Activated CD4-positive, alpha-beta T cell treated with anti-CD3 and anti-CD28 coated beads for 36 hours (primary cell): ENCODE data around the gene MT1A. TPM values are rescaled to one million over a fixed set of nuclear protein-coding genes. Genes with fewer than 3 reads are reported as not detected.

Experiments
- ATAC-seq: fragments of 200-7000 bp; cut with Tn5 transposase; one replicate; pipeline ENCODE4 v1.10.0; 2021; ENCODE audit warnings: mild to moderate bottlenecking, moderate library complexity
- CTCF ChIA-PET: fragments of 350-600 bp; sonication (Branson Sonifier 250); formaldehyde crosslinking; loops from one replicate; lab custom pipeline; 2021; ENCODE audit warnings: antibody characterized with exemption; lab: Charles Lee
- POLR2A ChIA-PET: fragments of 350-600 bp; sonication (Branson Sonifier 250); formaldehyde crosslinking; loops from one replicate; lab custom pipeline; 2021; ENCODE audit warnings: antibody characterized with exemption, inconsistent platforms; lab: Charles Lee
- DNase-seq: peaks from one replicate; pipeline ENCODE4 v3.0.0-alpha.2; 2020
- H3K27ac Mint-ChIP-seq: one replicate; pipeline ENCODE4 v1.8.0; 2021; ENCODE audit warnings: mixed read lengths
- H3K27me3 Mint-ChIP-seq: one replicate; pipeline ENCODE4 v1.8.0; 2021; ENCODE audit warnings: mixed read lengths
- H3K36me3 Mint-ChIP-seq: one replicate; pipeline ENCODE4 v1.8.0; 2021; ENCODE audit warnings: low read depth, mixed read lengths
- H3K4me1 Mint-ChIP-seq: one replicate; pipeline ENCODE4 v1.8.0; 2021; ENCODE audit warnings: mixed read lengths
- H3K4me3 Mint-ChIP-seq: one replicate; pipeline ENCODE4 v1.8.0; 2021; ENCODE audit warnings: mild to moderate bottlenecking, moderate library complexity, mixed read lengths
- H3K9me3 Mint-ChIP-seq: one replicate; pipeline ENCODE4 v1.8.0; 2021; ENCODE audit warnings: low read depth, mixed read lengths
- intact Hi-C, 2 experiments: fragments of 100-400 bp; cut with DNase I in 1 of 2; cut with micrococcal nuclease in 1 of 2; formaldehyde crosslinking; loops; one replicate each; pipeline versions ENCODE4 v1.14.2 to v1.15.1; 2022 to 2024; cut with DNase I, micrococcal nuclease
- total RNA-seq, 2 experiments: library from RNA; stranded (reverse); gene quantifications; one replicate each; pipeline ENCODE4 v1.2.3, GENCODE V29; 2021

Gene MT1A
- total RNA-seq, 2 experiments from 2014 or later, result 0.74 to 1.1 TPM

DNA sequence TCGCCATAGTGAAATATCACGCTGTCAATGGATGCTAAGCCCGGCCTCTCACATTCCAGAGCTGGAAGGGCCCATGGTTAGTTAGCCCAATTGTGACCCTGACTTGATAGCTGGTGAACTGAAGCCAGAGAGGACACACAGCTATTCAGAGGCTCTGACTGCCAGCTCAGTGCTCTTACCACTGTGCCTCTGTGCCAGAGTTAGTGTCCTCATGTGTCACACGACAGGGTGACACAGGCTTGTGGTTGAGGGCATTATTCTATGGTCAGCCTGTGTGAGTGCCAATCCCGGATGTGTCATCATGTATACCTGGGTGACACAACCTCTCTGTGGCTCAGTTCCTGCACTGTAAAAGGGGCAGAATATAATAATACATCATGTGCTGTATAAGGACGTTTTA lies 41.4 kb downstream of the MT1A start:
- Mint-ChIP-seq H3K4me3 (no peak overlapping the region), H3K4me1 (peaks cover 31% of the 10 kb centered on the region), H3K36me3 (peaks cover 8% of the 10 kb centered on the region), H3K9me3 (no peaks in the 10 kb centered on the region), H3K27ac (no peak overlapping the region), H3K27me3 (peaks cover 7% of the 10 kb centered on the region)
- peak; percentile 47 for DNase-seq
- POLR2A ChIA-PET, result no interaction called here
- CTCF ChIA-PET, result interaction anchor here (0.9 to 1.6 kb wide), 2 partner anchors 11 to 29 kb away, joined by 3 to 5 read pairs; no protein-coding TSS in a partner anchor
- intact Hi-C loops, result loop anchor here in 1 of 2 experiments (5.0 kb wide), 2 partner anchors 103 to 323 kb away; no protein-coding TSS in a partner anchor
- ATAC-seq, result peak; percentile 31

DNA sequence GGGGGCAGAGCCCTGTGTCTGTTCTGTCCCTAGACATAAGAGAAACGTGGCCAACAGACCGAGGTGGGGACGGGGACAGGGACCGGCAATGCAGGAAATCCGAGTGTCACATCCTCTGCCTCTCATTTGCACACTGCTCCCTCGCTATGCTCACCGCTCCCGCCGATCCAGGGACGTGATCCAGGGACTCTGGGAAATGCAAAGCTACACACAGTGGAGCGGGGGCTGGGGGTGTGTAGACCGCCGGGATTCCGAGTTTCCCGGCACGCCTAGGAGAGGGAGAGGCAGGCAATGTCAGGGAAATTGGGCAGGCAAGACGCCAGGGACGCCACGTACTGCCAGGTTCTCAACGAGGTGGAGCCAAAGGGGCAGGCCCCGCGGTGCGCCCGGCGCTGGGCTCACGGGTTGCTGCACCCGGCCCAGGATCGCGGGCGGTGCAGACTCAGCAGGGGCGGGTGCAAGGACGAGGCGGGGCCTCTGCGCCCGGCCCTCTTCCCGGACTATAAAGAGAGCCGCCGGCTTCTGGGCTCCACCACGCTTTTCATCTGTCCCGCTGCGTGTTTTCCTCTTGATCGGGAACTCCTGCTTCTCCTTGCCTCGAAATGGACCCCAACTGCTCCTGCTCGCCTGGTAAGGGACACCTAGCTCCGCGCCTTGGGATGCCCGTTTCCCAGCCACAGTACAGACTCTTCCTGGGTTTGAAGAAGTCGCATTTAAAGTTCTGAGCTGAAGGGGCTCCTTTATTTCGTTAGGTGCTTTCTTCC lies 43.7 kb downstream of the MT1A start, which contains the start of gene MT1X:
Gene MT1X (plus strand): TSS at position 532 of the 764 bp plus-strand sequence. CDS start 71 bp downstream, at position 603.
- Mint-ChIP-seq H3K27me3 (no peaks in the 10 kb centered on the region), H3K36me3 (peaks cover 17% of the 10 kb centered on the region), H3K4me3 (peak within 1 kb of the TSS; percentile 89), H3K4me1 (peaks cover 22% of the 10 kb centered on the region), H3K27ac (peak within 1 kb of the TSS; percentile 97), H3K9me3 (no peaks in the 10 kb centered on the region)
- DNase-seq (peak; percentile 96), ATAC-seq (peak; percentile 96)
- intact Hi-C loops, result loop anchor here (1.0 to 5.0 kb wide), 13 partner anchors 13 to 325 kb away; partner anchors contain the start of genes MT1F (in 2 of the 2), MT1G (in 2 of the 2), MT2A (in 2 of the 2) and BBS2 (in 1 of the 2)
- CTCF ChIA-PET, result interaction anchor here (1.5 to 3.8 kb wide), 4 partner anchors 8 to 76 kb away, joined by 4 to 28 read pairs (median 8); no protein-coding TSS in a partner anchor
- POLR2A ChIA-PET, result interaction anchor here (1.0 to 1.5 kb wide), 6 partner anchors 12 to 74 kb away, joined by 3 to 10 read pairs (median 6); partner anchors contain the start of genes MT1E, MT1F, MT1H and MT2A

- no peaks in the 10 kb centered on the region for H3K9me3 Mint-ChIP-seq
- H3K4me3 Mint-ChIP-seq, result peak overlapping the region; percentile 89
- DNase-seq (peak; percentile 24), ATAC-seq (no peak)
- H3K27ac Mint-ChIP-seq, result peak overlapping the region; percentile 85
- ChIA-PET POLR2A (interaction anchor here (0.6 to 1.5 kb wide), 7 partner anchors 10 to 74 kb away, joined by 3 to 10 read pairs (median 4); partner anchors contain the start of genes MT1E, MT1F and MT2A), CTCF (interaction anchor here (0.7 to 3.8 kb wide), 6 partner anchors 9 to 282 kb away, joined by 3 to 28 read pairs (median 6); no protein-coding TSS in a partner anchor)
- H3K36me3 Mint-ChIP-seq, result peaks cover 17% of the 10 kb centered on the region
- peaks cover 22% of the 10 kb centered on the region for H3K4me1 Mint-ChIP-seq
- no peaks in the 10 kb centered on the region for H3K27me3 Mint-ChIP-seq
- intact Hi-C loops, result loop anchor here (1.0 to 5.0 kb wide), 13 partner anchors 14 to 326 kb away; partner anchors contain the start of genes MT1F (in 2 of the 2), MT1G (in 2 of the 2), MT2A (in 2 of the 2) and BBS2 (in 1 of the 2)
These were observed 44.4 kb downstream of the MT1A start for GRCh38 chr16:56682703-56683397.

DNA sequence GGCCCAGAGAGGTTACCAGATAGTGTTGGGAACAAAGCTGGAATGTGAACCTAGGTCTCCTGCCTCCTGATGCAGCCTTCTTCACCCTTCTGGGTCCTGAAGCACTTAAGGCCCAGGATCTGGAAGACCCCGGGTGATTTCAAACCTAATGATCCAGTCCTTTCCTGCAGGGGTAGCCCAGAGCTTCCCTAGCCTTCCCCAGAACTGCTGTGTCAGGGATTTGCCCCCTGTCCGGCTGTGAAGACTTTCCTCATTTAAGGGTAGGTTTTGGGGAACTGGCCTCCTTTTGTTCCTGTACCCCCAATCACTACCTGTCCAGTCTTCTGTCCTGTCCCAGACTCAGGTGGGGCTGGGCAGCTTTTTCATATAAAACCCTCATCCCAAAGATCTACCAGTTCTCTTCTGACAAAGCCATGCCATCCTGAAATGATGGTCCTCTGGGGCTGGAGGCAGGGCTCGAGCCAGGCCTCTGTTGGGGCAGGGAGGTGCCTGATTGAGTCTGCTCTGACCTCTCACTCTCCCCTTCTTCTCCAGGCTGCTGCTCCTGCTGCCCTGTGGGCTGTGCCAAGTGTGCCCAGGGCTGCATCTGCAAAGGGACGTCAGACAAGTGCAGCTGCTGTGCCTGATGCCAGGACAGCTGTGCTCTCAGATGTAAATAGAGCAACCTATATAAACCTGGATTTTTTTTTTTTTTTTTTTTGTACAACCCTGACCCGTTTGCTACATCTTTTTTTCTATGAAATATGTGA lies 45.1 kb downstream of the MT1A start:
- no peak overlapping the region for H3K27ac Mint-ChIP-seq
- H3K27me3 Mint-ChIP-seq, result no peaks in the 10 kb centered on the region
- ChIA-PET POLR2A (interaction anchor here (0.6 to 1.5 kb wide), 4 partner anchors 11 to 75 kb away, joined by 3 to 10 read pairs (median 5); partner anchors contain the start of gene MT2A), CTCF (interaction anchor here (0.7 to 3.8 kb wide), 6 partner anchors 10 to 282 kb away, joined by 3 to 28 read pairs (median 6); no protein-coding TSS in a partner anchor)
- H3K9me3 Mint-ChIP-seq, result no peaks in the 10 kb centered on the region
- peaks cover 17% of the 10 kb centered on the region for H3K36me3 Mint-ChIP-seq
- ATAC-seq (no peak), DNase-seq (no peak)
- intact Hi-C loops, result loop anchor here (2.0 to 5.0 kb wide), 3 partner anchors 15 to 326 kb away; partner anchors contain the start of genes MT1G (in 1 of the 2) and MT1H (in 1 of the 2)
- peaks cover 22% of the 10 kb centered on the region for H3K4me1 Mint-ChIP-seq
- peak overlapping the region; percentile 89 for H3K4me3 Mint-ChIP-seq

DNA sequence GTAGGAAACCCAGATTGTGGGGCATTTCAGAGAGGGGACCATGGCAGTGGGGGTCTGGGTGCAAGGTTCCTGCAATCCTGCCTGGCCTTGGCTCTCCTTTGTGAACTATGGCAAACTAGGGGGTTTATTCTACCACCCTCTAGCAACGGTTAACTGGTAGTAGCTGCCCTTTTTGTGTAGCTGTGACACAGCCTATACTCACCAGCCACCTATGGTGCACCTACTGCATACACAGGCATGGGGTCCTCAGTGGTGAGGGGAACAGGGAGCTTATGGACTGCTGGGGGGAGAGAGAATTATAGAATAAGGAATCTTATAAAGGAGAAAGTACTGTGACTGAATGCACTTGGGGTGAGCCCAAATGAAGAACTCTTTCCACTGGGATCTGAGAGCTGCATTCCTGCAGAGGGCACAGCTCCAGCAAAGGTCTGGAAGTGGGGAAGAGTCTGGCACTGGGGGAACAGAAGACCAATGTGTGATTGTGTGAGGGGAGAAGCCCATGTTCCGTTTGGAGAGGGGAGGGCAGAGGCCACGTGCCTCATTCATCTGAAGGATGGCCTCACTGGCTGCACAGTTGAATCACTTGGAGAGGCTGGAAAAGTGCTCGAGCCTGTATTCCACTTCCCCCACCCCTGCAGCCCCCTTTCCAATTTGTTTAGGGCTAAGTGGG lies 45.9 kb downstream of the MT1A start:
- POLR2A ChIA-PET, result no interaction called here
- H3K27ac Mint-ChIP-seq, result no peak overlapping the region
- DNase-seq (no peak), ATAC-seq (no peak)
- H3K27me3 Mint-ChIP-seq, result no peaks in the 10 kb centered on the region
- H3K4me1 Mint-ChIP-seq, result peaks cover 22% of the 10 kb centered on the region
- CTCF ChIA-PET, result interaction anchor here (0.8 to 3.8 kb wide), 3 partner anchors 8 to 24 kb away, joined by 4 to 28 read pairs (median 5); no protein-coding TSS in a partner anchor
- peaks cover 17% of the 10 kb centered on the region for H3K36me3 Mint-ChIP-seq
- H3K9me3 Mint-ChIP-seq, result no peaks in the 10 kb centered on the region
- intact Hi-C loops, result loop anchor here in 1 of 2 experiments (5.0 kb wide), 2 partner anchors 107 to 327 kb away; no protein-coding TSS in a partner anchor
- H3K4me3 Mint-ChIP-seq, result no peak overlapping the region

DNA sequence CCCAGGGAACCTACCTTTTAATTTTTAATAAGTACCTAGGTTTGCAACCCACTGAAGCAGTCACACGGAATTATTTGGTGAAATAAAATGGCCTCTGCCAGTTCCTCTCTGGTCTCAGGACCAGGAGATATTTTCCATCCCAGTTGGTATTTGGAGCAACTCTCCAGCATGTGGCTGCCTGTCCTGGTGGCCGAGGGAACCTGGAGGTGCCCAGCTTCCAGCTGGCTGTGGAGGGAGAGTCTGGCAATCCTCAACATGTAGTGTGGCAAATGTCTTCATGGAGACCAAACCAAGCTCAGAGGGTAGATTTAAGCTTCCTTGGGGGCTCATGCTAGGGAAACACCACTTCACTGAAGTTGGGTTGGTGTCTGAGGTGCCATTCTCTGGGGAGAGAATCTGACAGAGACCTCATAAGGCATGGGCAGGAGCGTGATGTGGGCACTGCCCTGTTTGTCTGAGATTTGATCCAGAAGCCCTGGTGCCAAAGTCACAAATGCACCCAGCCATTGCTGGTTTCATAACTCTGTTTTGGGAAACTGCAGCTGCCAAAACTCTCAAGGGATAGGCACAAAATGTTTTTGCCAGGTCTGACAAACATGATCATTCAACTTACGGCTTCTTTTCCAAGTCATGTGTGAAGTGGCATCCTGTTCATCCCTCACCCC lies 46.6 kb downstream of the MT1A start:
- Mint-ChIP-seq H3K4me1 (peaks cover 22% of the 10 kb centered on the region), H3K36me3 (peaks cover 17% of the 10 kb centered on the region), H3K9me3 (no peaks in the 10 kb centered on the region), H3K27ac (no peak overlapping the region), H3K27me3 (no peaks in the 10 kb centered on the region), H3K4me3 (no peak overlapping the region)
- DNase-seq, result no peak
- ChIA-PET CTCF (interaction anchor here (0.8 to 3.8 kb wide), 3 partner anchors 9 to 24 kb away, joined by 4 to 28 read pairs (median 5); no protein-coding TSS in a partner anchor), POLR2A (no interaction called here)
- intact Hi-C loops, result loop anchor here in 1 of 2 experiments (5.0 kb wide), 2 partner anchors 108 to 328 kb away; no protein-coding TSS in a partner anchor
- no peak for ATAC-seq

- H3K9me3 Mint-ChIP-seq, result no peaks in the 10 kb centered on the region
- H3K27ac Mint-ChIP-seq, result no peak overlapping the region
- CTCF ChIA-PET, result no interaction called here
- DNase-seq, result no peak
- H3K4me3 Mint-ChIP-seq, result no peak overlapping the region
- no peaks in the 10 kb centered on the region for H3K27me3 Mint-ChIP-seq
- peaks cover 16% of the 10 kb centered on the region for H3K4me1 Mint-ChIP-seq
- peaks cover 17% of the 10 kb centered on the region for H3K36me3 Mint-ChIP-seq
- intact Hi-C loops, result no loop called here
- no peak for ATAC-seq
- POLR2A ChIA-PET, result no interaction called here
These were observed 48.3 kb downstream of the MT1A start for GRCh38 chr16:56686758-56687157.

DNA sequence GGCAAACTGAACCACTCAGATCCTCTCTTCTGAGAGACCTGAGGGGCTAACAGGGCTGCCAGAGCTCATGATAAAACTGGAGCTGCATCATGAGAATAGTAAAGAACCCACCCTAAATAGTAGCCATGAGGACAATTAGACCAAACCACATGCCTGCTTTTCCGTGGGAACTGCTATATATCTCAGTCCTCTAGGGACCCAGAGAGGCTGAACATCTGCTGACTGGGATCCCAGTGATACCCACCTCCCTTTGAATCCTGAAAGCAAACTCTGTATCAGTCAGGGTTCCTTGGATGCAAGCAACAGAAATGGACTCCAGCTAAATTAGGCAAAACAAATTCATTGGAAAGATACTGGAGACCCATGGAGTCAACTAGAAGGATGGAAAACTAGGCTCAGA lies 50.3 kb downstream of the MT1A start:
- no peaks in the 10 kb centered on the region for H3K27me3 Mint-ChIP-seq
- no peak overlapping the region for H3K4me3 Mint-ChIP-seq
- DNase-seq (no peak), ATAC-seq (no peak)
- H3K4me1 Mint-ChIP-seq, result peaks cover 4% of the 10 kb centered on the region
- H3K36me3 Mint-ChIP-seq, result peaks cover 14% of the 10 kb centered on the region
- H3K9me3 Mint-ChIP-seq, result no peaks in the 10 kb centered on the region
- intact Hi-C loops, result no loop called here
- H3K27ac Mint-ChIP-seq, result no peak overlapping the region
- ChIA-PET CTCF (interaction anchor here (0.6 to 1.8 kb wide), 3 partner anchors 13 to 172 kb away, joined by 3 to 6 read pairs (median 3); no protein-coding TSS in a partner anchor), POLR2A (no interaction called here)

DNA sequence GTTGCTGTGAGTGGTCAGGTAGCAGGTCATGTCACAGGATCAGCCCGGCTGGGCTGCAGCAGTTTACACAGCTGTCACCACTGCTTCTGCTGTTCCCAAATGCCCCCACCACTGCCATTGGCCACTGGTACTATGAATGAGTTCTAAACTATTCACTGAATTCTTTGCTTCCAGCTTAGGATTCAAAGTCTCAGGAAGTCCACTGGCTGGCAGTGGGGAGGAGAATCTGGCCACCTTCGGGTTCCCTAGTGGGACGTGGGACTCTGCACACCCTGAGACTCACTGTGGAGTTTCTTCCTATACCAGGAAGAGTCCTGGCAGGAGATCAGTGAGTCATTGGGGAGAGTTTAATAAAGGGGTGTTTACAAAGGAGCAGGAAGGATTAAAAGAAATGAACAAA lies 50.7 kb downstream of the MT1A start:
- DNase-seq (no peak), ATAC-seq (no peak)
- ChIA-PET POLR2A (no interaction called here), CTCF (interaction anchor here (1.0 to 1.8 kb wide), 2 partner anchors 13 kb away, joined by 3 to 6 read pairs; no protein-coding TSS in a partner anchor)
- Mint-ChIP-seq H3K36me3 (peaks cover 11% of the 10 kb centered on the region), H3K27ac (no peak overlapping the region), H3K4me3 (no peak overlapping the region), H3K9me3 (no peaks in the 10 kb centered on the region), H3K27me3 (no peaks in the 10 kb centered on the region), H3K4me1 (peaks cover 3% of the 10 kb centered on the region)
- intact Hi-C loops, result no loop called here
